B cell (primary cell): ENCODE measurements around the gene TMEM132D.

Source experiments
- EZH2 ChIP-seq: IDR thresholded peaks from 2 replicates; pipeline ENCODE4 v1.6.1; 2012; ENCODE audit warnings: borderline replicate concordance, low read depth, mild to moderate bottlenecking, moderate library complexity, low read length; ENCODE audit not compliant: insufficient read depth, poor library complexity, severe bottlenecking
- TF ChIP-seq, protein P1 (sequence below): fragments of 200-600 bp; IDR thresholded peaks from one replicate; pipeline ENCODE4 v1.8.0; 2022; ENCODE audit warnings: antibody characterized with exemption, mild to moderate bottlenecking

DNA sequence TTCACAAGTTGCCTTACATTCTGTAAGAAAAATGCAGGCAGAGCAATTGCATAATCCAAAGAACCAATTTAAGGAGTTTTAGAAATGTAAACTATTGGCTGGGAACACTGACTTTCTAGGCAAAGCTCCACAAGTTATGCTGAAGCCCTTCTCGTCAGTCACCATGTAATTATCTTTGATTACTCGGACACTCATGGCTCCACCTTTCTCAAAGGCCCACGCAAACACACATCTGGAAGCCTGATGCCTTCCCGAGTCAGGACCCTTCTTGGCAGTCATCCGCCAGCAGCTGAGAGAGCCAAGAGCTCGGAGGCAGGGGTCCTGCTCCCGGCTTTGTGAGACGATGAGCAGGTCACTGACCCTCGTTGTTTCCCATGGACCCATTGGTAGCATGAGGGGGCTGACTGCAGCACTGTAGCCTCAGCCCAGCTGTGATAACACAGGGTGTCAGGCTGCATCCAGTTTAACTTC lies 202.2 kb downstream of the TMEM132D start:
- TF ChIP-seq, protein P1, sequence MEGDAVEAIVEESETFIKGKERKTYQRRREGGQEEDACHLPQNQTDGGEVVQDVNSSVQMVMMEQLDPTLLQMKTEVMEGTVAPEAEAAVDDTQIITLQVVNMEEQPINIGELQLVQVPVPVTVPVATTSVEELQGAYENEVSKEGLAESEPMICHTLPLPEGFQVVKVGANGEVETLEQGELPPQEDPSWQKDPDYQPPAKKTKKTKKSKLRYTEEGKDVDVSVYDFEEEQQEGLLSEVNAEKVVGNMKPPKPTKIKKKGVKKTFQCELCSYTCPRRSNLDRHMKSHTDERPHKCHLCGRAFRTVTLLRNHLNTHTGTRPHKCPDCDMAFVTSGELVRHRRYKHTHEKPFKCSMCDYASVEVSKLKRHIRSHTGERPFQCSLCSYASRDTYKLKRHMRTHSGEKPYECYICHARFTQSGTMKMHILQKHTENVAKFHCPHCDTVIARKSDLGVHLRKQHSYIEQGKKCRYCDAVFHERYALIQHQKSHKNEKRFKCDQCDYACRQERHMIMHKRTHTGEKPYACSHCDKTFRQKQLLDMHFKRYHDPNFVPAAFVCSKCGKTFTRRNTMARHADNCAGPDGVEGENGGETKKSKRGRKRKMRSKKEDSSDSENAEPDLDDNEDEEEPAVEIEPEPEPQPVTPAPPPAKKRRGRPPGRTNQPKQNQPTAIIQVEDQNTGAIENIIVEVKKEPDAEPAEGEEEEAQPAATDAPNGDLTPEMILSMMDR = no peak
- no peak for TF ChIP-seq EZH2
